Measurements from ENCODE around the gene ATXN2.
A peak's percentile ranks its signal among the peaks of the same experiment; 100 is the strongest.

GRCh38 chr12:111424793-111425251 is 174.3 kb downstream of the ATXN2 start:
- TF ChIP-seq CTCF (IDR thresholded peaks at IDR 0.05), result peak; percentile 37
- no peak for TF ChIP-seq EZH2 (IDR thresholded peaks at IDR 0.05)
- TF ChIP-seq EZH2phosphoT487 (IDR thresholded peaks at IDR 0.05), result no peak

Measured in neural progenitor cell (in vitro differentiated cells).